Prostate gland (tissue), 2 donors: ENCODE measurements around the gene POPDC3. TPM values are rescaled to one million over a fixed set of nuclear protein-coding genes. Genes with fewer than 3 reads are reported as not detected.

Experiments
- DNase-seq: peaks from one replicate; pipeline ENCODE4 v3.0.0-alpha.2; 2019; ENCODE audit warnings: low spot score
- H3K27ac ChIP-seq, 2 donors: fragments of 200-600 bp; sonication (generic); 2 replicates each; pipeline ENCODE4 v1.5.1; 2017 to 2019
- H3K27me3 ChIP-seq: fragments of 200-600 bp; sonication (generic); replicated peaks from 2 replicates; pipeline ENCODE4 v1.5.1; 2019; ENCODE audit not compliant: insufficient read depth
- H3K36me3 ChIP-seq, 2 donors: fragments of 200-600 bp; sonication (generic); 1 replicate in 1 of 2; 2 replicates in 1 of 2; pipeline versions ENCODE4 v1.5.1 to v1.8.1; 2017 to 2019
- H3K4me1 ChIP-seq: fragments of 200-600 bp; sonication (generic); replicated peaks from 2 replicates; pipeline ENCODE4 v1.5.1; 2019
- H3K4me3 ChIP-seq, 2 donors: fragments of 200-600 bp; sonication (generic); 2 replicates each; pipeline ENCODE4 v1.5.1; 2017 to 2019
- H3K9me3 ChIP-seq: fragments of 200-600 bp; sonication (generic); 2 replicates; pipeline ENCODE4 v1.5.1; 2017
- POLR2A ChIP-seq: fragments of 450-650 bp; IDR thresholded peaks from one replicate; pipeline ENCODE4 v1.6.1; 2016; ENCODE audit warnings: antibody characterized with exemption, mild to moderate bottlenecking
- POLR2AphosphoS5 ChIP-seq: sonication (generic); formaldehyde crosslinking; IDR thresholded peaks from one replicate; pipeline ENCODE4 v1.6.1; 2017; ENCODE audit warnings: antibody characterized with exemption
- WGBS: methylation state at CpG from one replicate; pipeline ENCODE4 v1.1.5; 2018; 5-methylcytosine and 5-hydroxymethylcytosine counted together
- intact Hi-C: fragments of 100-400 bp; cut with DNase I; formaldehyde crosslinking; loops from one replicate; pipeline ENCODE4 v1.14.2; 2022
- total RNA-seq, 2 donors: library from RNA; depleted of rRNA; stranded (reverse); fragments of >200 nt; gene quantifications; one replicate each; pipeline ENCODE4 v1.1.0, GENCODE V29; 2016
- TF ChIP-seq, protein P1 (sequence below), 4 experiments: fragments of 200-600 bp in 2 of 4; fragments of 450-650 bp in 2 of 4; sonication (generic) in 2 of 4; IDR thresholded peaks; 1 replicate in 3 of 4; 2 replicates in 1 of 4; pipeline ENCODE4 v1.5.1; 2016 to 2019; ENCODE audit warnings: antibody characterized with exemption in 4 of 4, mild to moderate bottlenecking in 2 of 4, moderate library complexity in 2 of 4

POPDC3 gene
- total RNA-seq, 2 donors from 2014 or later: 2.3 TPM; not detected in 1

DNA sequence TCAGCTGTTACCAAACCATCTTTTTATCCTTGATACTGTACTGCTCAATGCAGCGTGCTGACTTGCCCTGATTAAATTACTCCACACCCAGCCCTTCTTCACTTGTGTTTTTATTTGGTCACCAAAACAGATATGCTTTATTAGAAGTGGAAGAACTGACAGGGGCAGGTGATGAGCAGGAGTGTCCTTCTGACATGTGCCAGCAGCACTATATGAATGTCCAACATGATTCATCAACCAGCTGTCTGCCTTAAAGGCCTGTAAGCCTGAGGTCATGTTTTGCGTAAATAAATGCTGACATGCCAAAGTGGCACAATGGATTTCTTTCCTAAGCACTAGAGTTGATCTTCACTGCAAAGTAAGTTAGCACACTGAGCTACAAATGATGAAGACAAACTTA lies 15.4 kb downstream of the POPDC3 start:
- no peaks in the 10 kb centered on the region for H3K36me3 ChIP-seq
- no peak for TF ChIP-seq POLR2AphosphoS5
- TF ChIP-seq, protein P1, sequence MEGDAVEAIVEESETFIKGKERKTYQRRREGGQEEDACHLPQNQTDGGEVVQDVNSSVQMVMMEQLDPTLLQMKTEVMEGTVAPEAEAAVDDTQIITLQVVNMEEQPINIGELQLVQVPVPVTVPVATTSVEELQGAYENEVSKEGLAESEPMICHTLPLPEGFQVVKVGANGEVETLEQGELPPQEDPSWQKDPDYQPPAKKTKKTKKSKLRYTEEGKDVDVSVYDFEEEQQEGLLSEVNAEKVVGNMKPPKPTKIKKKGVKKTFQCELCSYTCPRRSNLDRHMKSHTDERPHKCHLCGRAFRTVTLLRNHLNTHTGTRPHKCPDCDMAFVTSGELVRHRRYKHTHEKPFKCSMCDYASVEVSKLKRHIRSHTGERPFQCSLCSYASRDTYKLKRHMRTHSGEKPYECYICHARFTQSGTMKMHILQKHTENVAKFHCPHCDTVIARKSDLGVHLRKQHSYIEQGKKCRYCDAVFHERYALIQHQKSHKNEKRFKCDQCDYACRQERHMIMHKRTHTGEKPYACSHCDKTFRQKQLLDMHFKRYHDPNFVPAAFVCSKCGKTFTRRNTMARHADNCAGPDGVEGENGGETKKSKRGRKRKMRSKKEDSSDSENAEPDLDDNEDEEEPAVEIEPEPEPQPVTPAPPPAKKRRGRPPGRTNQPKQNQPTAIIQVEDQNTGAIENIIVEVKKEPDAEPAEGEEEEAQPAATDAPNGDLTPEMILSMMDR (IDR thresholded peaks at IDR 0.05): no peak
- TF ChIP-seq POLR2A: no peak
- peaks cover 2% of the 10 kb centered on the region for H3K27me3 ChIP-seq
- H3K27ac ChIP-seq: no peak overlapping the region
- H3K9me3 ChIP-seq: no peaks in the 10 kb centered on the region
- 69% methylated on average over 2 of the region's 2 CpGs for WGBS
- H3K4me1 ChIP-seq: no peaks in the 10 kb centered on the region
- intact Hi-C loops: no loop called here
- no peak for DNase-seq
- H3K4me3 ChIP-seq: no peak overlapping the region

DNA sequence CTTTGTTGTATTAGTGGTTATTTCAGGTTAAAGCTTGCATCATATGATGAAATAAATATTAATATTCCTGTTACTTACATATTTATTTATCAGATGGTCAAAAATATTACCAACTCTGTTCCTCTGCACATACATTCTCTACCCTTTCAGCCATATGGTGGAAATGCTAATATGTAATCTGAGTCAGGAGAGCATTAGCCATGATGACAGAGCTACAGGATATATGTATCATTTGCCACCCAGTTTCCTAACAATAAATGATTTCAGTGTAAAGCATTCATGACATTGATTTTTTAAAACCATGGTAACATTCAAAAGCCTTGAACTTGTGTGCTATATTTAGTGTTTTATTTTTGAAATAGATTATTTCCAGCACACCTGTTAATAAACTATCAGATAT lies 16.6 kb downstream of the POPDC3 start:
- no peak overlapping the region for H3K27ac ChIP-seq
- TF ChIP-seq POLR2AphosphoS5: no peak
- no peak for TF ChIP-seq POLR2A
- TF ChIP-seq, protein P1 (IDR thresholded peaks at IDR 0.05): no peak
- H3K36me3 ChIP-seq: no peaks in the 10 kb centered on the region

DNA sequence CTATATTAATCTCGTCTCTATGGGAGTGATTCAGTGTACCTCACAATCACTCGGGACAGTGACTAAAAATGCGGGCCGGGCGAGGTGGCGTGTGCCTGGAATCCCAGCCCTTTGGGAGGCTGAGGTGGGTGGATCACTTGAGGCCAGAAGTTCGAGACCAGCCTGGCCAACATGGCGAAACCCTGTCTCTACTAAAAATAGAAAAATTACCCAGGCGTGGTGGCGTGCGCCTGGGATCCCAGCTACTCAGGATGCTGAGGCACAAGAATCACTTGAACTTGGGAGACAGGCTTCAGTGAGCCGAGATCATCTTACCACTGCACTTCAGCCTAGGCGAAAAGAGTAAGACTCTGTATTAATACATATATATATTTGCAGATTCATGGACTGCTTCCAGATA lies 17.4 kb downstream of the POPDC3 start:
- H3K27ac ChIP-seq: no peak overlapping the region
- no peaks in the 10 kb centered on the region for H3K27me3 ChIP-seq
- H3K4me1 ChIP-seq: no peaks in the 10 kb centered on the region
- H3K4me3 ChIP-seq: no peak overlapping the region
- TF ChIP-seq, protein P1 (IDR thresholded peaks at IDR 0.05): no peak
- no peak for TF ChIP-seq POLR2A
- TF ChIP-seq POLR2AphosphoS5: no peak
- DNase-seq: no peak
- WGBS: 95% methylated on average over 13 of the region's 13 CpGs
- H3K9me3 ChIP-seq: no peaks in the 10 kb centered on the region
- intact Hi-C loops: no loop called here
- no peaks in the 10 kb centered on the region for H3K36me3 ChIP-seq

More for the DNA sequence above, 16.6 kb downstream of the POPDC3 start:
- H3K27me3 ChIP-seq: peaks cover 1% of the 10 kb centered on the region
- no peaks in the 10 kb centered on the region for H3K9me3 ChIP-seq
- DNase-seq: no peak
- H3K4me1 ChIP-seq: no peaks in the 10 kb centered on the region
- intact Hi-C loops: no loop called here
- H3K4me3 ChIP-seq: no peak overlapping the region

DNA sequence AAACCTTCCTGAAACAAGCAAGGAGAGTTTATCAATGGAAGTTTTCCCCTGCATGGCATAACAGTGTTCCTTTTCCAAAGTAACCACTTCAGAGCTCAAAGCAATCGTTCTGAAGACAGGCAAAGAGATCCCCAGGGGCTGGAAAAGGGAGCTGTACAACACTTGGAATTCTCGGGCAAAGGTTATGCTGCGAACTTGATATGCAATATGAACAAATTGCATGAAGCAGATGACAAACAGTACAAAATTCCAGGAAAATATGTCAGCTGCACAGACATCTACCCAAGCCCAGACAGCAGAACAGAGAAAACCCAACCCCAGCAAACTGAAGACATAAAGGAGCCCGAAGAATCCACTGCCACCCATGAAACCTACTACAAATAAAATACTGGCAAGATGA lies 18.4 kb downstream of the POPDC3 start:
- no peaks in the 10 kb centered on the region for H3K4me1 ChIP-seq
- DNase-seq: no peak
- H3K36me3 ChIP-seq: no peaks in the 10 kb centered on the region
- 86% methylated on average over 4 of the region's 4 CpGs for WGBS
- no peak overlapping the region for H3K27ac ChIP-seq
- H3K27me3 ChIP-seq: no peaks in the 10 kb centered on the region
- no peak for TF ChIP-seq POLR2AphosphoS5
- no peak for TF ChIP-seq POLR2A
- intact Hi-C loops: no loop called here
- no peaks in the 10 kb centered on the region for H3K9me3 ChIP-seq
- no peak overlapping the region for H3K4me3 ChIP-seq

DNA sequence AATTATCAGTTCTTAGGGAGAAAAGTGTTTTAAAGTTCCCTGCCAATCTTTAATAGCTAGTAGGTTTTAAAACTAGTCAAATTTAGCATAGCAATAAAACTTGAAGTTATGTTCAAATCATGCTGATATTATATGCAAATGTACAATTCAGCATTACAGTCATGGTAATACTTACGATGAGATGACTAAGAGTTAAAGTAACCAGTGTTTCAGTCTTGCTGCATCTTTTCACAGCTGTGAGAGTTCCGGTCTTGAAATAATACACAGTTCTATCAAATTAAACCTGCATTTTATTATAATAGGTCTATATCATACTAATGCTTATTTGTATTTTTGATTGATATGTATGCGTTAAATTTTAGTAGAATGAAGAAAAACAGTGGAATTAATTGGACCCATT lies 26.1 kb downstream of the POPDC3 start:
- TF ChIP-seq, protein P1 (IDR thresholded peaks at IDR 0.05): no peak
- no peak for TF ChIP-seq POLR2A
- no peak for TF ChIP-seq POLR2AphosphoS5
- no peak for DNase-seq
- no peak overlapping the region for H3K27ac ChIP-seq
- no peaks in the 10 kb centered on the region for H3K36me3 ChIP-seq
- H3K9me3 ChIP-seq: no peaks in the 10 kb centered on the region
- H3K4me1 ChIP-seq: no peaks in the 10 kb centered on the region
- no peak overlapping the region for H3K4me3 ChIP-seq
- no peaks in the 10 kb centered on the region for H3K27me3 ChIP-seq
- WGBS: 94% methylated on average over 3 of the region's 3 CpGs
- intact Hi-C loops: no loop called here
